T47D (cell line): Measurements from ENCODE around the gene KCNJ11.
A peak's percentile ranks its signal among the peaks of the same experiment; 100 is the strongest.

Experiments
- DNase-seq, 2 experiments: peaks; one replicate each; pipeline versions ENCODE4 v3.0.0 to v3.0.0-alpha.2; 2011 to 2012; ENCODE audit warnings: low read depth in 1 of 2, low spot score in 1 of 2
- JUND ChIP-seq: IDR thresholded peaks from 2 replicates; pipeline ENCODE4 v1.6.1; 2012; ENCODE audit warnings: low read depth
- in situ Hi-C: cut with HindIII; loops from 2 replicates; pipeline ENCODE4 v1.10.0; 2016; ENCODE audit warnings: low sequenced_read_pairs, low pct_unique_long_range_greater_than_20kb

Gene KCNJ11

DNA sequence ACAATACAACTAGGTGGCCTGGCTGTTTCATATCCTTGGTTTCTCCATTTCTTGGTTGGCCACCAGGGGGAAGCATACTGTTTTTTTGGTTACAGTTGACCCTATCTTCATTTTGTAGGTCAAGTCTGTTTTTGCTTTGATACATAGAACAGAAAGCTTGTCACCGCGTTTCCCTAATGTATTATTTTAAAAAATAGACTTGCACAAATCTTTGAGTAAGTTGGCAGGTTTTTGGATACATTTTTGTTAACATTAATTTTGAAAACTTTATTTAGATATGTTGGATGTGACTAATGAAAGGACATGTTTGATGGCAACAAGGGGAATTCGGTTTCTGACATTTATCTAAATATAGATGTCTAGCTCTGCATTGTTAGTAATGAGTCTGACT, 33.9 kb downstream of the KCNJ11 start:
- TF ChIP-seq JUND = no peak
- in situ Hi-C loops = no loop called here
- DNase-seq = peak; percentile 55 to 74

DNA sequence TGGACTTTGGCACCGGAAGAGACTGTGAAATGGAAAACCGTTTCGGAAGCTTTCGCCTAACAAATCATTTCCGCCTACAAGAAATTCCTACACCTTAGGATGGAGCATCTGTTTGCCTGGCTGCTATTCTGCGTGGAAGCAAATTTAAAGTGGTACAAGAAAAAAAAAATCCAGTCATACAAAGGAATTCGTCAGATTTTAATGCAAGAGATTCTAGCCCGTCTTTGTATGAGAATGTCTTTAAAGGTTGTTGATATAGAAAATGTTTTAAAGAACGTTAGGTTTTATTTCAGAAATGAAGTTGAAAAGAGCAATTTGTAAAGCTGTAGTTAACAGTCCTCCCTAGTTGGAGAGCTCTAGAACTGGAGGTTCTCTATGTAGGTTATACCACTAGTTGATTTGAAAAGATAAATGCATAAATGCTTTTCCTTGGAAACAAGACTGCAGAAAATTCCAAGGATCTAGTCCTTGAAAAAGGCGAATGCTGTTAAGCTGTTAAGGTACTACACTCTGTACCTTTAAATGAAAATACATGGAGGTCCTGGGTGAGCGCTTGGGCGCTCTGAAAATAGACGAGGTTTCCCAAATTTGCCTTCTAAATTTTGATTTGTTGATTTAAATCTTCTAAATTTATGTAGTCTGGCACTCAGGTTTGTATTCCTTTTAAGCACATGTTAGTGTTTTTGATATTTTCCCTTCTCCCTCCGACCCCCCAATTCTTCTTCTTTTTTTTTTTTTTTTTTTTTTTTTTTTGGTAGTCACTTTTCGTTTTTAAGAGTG, 34.4 kb downstream of the KCNJ11 start:
- in situ Hi-C loops = no loop called here
- no peak for DNase-seq
- no peak for TF ChIP-seq JUND

DNA sequence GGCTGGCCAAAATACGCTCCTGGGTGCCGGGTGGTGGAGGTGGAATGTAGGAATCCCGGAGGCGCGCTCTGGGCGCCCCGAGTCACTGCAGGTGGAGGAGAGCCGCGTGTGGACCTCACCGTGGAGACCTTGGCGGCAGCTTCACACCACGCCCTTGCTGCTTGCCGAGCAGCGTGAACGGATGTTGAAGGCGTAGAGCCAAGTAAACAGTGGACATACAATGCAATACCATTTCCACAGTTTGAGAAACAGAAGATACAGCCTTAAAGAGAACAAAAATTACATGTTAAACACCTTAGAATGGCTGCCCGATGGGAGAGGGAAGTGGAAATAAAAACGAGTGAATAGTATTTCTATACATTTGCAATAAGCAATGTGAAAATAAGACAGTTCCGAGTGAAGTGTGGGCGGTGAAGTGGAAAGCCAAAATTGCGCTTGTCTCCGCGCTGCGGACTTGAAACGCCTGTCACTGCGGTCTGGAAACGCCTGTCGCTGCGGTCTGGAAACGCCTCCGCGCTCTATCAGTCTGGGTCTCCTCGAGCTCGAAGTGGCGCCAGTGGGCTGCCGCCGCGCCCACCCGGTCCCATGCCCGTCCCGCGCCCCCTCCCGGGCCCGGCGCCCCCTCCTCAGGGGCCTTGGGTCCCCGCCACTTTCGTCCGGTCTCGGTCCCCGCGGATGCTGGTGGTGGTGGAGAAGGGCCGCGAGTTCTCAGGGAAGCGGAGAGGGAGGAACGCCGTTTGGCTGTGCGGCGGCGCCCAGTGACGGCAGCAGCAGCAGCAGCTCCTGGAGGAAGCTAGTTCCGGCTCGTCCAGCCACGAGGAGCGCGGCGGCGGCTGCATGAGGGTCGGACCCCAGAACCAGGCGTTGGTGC, 35.3 kb downstream of the KCNJ11 start:
- in situ Hi-C loops = no loop called here
- no peak for TF ChIP-seq JUND
- DNase-seq = peak; percentile 43 to 62

DNA sequence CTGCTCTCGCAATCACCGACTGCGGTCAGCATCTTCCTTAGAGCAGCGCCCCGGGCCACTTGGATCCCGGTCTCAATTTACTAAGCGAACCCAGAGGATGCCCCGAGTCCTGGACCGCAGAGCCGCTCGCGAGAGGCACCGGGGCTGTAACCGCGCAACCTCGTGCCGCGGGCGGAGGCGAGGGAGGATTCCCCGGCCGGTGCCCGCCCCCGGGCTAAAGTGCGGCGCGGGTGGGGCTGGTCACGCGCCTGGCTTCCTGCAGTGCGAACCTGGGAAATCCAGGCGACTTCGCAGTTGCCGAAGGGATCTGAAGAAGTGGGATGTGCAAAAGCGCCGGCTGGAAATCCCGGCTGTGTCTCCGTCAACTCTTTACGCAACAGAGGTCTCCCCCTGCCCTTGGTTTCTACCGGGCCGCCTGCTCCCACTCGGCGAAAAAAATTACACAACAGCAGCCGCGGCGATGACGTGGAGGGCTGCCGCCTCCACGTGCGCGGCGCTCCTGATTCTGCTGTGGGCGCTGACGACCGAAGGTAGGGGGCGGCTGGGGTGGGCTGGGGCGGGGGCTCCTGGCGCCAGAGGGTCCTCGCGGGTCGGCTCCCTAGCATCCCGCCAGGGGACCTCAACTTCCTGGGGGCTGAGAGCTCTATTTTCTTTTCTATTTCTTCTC, 36.8 kb downstream of the KCNJ11 start, which contains the start of gene NCR3LG1:
TSS of gene NCR3LG1 (plus strand) at position 291 of the 667 bp plus-strand sequence. CDS start at position 461, 170 bp downstream.
- DNase-seq = peak; percentile 13 to 55
- in situ Hi-C loops = no loop called here
- no peak for TF ChIP-seq JUND

DNA sequence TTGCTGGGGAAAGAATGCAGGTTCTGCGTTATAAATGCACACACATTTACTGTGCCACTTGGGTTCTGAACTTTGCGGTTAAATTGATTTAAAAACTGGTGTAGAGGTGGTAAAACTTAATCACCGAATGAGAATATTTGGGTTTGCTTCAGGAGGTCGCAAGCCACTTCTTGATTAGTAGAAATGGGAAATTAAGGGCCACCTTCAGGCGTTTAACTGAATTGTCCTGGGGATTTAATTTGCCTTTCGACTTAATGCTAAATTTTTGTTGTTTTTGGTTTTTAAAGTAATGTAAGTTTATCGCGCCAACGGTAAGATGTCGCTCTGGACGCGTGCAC, 37.3 kb downstream of the KCNJ11 start:
- TF ChIP-seq JUND = no peak
- DNase-seq = no peak
- in situ Hi-C loops = no loop called here

DNA sequence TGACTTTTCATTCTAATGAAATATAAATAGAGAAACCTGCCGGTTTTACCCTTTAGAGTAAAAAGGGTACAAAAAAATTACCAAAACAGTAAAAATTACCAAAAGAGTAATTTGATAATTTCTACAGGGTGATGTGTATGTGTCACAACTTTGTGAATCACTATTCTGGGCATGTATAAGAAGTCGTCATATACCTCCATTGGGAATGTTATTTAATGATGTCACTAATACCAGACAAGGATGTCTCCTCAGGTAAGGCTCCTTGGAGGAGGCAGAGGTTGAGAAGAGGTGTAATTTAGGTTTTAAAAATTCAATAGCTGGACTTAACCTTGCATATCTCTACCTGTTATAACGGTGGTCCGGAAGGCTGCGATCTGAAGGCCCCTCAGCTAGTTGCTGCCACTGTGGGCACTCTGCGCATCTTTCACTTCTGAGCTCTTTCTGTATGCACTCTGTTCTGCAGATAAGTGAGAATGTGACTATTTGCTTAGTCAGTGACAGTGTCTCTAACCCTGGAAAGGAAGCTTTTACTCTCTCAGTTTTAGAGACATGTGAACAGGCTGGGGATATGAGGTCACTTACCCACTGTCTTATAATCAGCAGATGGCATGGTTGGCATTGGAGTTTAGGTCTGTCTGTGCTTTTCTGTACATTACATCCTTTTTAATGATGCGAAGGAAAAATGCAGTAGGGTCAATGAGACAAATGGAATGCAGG, 37.8 kb downstream of the KCNJ11 start:
- DNase-seq = no peak
- in situ Hi-C loops = no loop called here
- no peak for TF ChIP-seq JUND

DNA sequence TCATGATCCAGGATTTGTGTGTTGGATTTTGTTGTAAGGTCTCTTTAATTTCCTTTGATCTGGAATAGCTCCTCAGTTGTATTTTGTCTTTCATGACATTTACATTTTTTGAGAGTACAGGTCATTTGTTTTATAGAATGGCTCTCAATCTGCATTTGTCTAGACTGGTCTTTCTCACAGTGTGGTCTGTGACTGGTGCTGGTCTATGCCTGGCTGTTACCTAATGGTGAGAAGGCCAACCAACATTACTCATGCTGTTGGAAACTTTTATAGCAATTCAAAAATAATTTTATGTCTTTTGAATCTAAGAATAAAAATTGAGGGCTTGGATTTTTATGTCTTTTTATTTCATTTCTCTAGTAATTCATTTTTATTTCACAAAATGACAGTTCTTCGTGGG, 40.8 kb downstream of the KCNJ11 start:
- TF ChIP-seq JUND = no peak
- in situ Hi-C loops = no loop called here

DNA sequence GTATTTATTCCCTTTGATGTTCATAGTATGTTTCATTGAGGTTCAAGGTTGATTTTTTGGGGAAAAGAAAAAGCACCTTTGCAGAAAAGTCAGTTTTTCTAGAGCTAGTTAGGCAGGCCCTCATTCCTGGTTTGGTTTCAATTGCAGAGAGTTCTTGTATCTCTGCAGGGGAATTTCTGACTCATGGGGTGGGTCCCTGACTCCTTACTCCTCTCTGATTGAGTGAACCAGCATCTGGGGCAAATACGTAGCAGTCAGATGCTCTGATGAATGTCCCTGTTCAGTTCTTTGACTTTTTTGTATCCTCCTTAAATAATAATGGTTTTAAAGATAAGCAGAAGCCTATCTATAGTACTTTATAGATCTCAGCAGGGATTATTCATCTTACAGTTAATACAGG, 44.6 kb downstream of the KCNJ11 start:
- DNase-seq = no peak
- no peak for TF ChIP-seq JUND
- in situ Hi-C loops = no loop called here

More for the DNA sequence above, 40.8 kb downstream of the KCNJ11 start:
- DNase-seq = no peak

DNA sequence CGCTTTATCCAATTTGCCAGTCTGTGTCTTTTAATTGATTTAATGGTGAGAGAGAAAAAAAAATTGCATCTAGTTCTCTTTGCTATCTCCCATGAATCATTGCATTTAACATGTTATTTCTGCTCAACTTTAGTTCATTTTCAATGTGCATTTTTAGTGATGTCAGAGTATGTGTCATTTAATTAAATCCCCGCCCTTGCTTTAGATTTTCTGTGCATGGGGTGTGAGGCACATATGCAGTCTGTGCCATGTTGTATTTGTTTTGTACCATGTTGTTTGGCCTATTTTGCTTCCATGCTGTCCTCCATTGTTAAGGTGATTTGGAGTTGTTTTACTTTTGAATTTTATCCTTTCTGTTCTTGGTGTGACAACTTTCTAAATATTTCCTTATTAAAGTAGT, 45.2 kb downstream of the KCNJ11 start:
- no peak for DNase-seq
- TF ChIP-seq JUND = no peak
- in situ Hi-C loops = no loop called here
